ENCODE data around the gene HELZ2.

Gene HELZ2

DNA sequence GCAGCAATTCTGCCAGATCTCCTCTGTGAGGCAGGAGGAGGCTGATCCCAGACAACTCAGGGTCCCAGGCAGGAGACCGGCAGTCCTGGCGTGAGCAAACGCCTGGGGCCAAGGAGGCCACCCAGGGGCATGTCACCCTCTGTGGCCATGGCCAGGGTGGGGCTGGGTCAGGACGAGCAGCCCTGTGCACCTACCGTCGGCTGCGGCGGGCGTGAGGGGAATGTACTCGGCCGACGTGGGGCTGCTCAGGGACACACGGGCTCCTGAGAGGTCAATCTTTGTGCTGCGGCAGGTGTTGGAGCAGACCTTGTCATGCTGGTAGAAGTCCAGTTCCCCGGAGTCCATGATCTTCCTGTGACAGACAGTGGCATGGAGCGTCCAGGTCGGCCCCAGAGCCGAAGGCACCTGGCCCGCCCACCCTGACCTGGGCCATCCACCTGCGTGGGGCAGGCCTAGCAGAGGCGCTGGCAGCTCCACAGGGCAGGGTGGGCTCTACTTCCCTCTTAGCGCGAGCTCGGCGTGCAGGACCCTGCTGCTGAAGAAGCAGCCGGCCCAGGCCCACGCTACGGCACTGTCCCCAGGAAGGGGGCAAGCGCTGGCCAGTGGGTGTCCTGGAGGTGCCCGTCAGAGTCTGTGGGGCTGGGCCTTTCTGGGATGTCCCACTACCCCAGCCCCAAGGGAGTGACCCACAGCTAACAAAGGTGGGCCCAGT, 21.5 kb upstream of the HELZ2 start:
- Histone ChIP-seq H3K4me1 (ENCODE audit: control insufficient read depth in 1 of 2, insufficient read depth in 2 of 2, low read length in 2 of 2) (no peaks in the 10 kb centered on the region), H3K27me3 (ENCODE audit: low read depth, low read length) (no peaks in the 10 kb centered on the region), H3K4me3 (ENCODE audit: low read depth in 1 of 2, low read length in 2 of 2) (no peak overlapping the region), H3K27ac (ENCODE audit: low read length) (no peak overlapping the region), H3K9me3 (ENCODE audit: control insufficient read depth in 1 of 2, low read length in 2 of 2) (no peaks in the 10 kb centered on the region), H3K36me3 (ENCODE audit: control insufficient read depth in 1 of 2, insufficient read depth in 2 of 2, low read length in 2 of 2) (peaks cover 19 to 60% of the 10 kb centered on the region in 2 donors)

DNA sequence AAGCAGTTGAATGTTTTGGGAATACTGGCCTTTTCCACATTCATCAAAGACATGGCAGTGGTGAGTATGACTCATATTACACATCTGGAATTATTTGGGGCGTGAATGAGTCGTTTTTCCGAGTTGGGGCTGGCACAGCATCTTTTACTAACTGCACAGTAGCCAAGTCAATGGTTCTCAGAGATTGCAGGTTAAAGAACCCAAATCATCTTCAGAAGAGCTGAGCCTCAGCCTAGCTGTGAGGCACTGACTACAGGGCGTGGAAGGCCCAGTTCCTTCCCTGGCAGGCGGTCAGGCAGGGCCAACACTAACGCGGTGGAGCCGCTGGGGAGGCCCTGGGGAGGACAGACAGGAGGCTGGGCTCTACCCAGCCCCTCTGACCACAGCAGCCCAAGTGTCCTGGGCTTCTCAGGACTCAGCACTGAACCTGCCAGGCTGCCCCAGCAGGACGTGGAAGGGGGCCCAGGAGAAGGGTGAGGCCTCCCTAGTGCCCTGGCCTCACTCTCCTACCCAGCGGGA, 20.1 kb upstream of the HELZ2 start:
- Histone ChIP-seq H3K36me3 (ENCODE audit: control insufficient read depth in 1 of 2, insufficient read depth in 2 of 2, low read length in 2 of 2) (peaks cover 19 to 66% of the 10 kb centered on the region in 2 donors), H3K9me3 (ENCODE audit: control insufficient read depth in 1 of 2, low read length in 2 of 2) (no peaks in the 10 kb centered on the region), H3K4me3 (ENCODE audit: low read depth in 1 of 2, low read length in 2 of 2) (no peak overlapping the region), H3K27me3 (ENCODE audit: low read depth, low read length) (no peaks in the 10 kb centered on the region), H3K27ac (ENCODE audit: low read length) (no peak overlapping the region), H3K4me1 (ENCODE audit: control insufficient read depth in 1 of 2, insufficient read depth in 2 of 2, low read length in 2 of 2) (no peaks in the 10 kb centered on the region)

DNA sequence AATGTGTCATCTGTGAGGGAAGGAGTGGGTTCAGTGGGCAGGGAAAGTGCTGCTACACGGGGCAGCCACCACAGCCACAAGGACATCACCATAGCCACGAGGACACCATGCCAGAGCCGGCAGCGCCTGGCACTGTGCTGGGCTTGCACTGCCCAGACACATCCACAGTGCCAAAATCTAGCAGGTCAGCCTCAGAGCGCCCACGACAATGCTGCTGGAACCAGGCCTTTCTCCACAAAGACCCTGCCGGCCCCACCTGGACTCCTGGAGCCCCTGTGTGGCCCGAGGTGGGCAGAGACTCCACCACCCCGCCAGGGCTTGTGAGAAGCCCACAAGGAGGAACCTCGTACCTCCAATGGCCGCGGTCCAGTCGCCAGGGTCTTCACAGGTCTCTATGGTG, 18.6 kb upstream of the HELZ2 start:
- Histone ChIP-seq H3K9me3 (ENCODE audit: control insufficient read depth in 1 of 2, low read length in 2 of 2) (no peaks in the 10 kb centered on the region), H3K36me3 (ENCODE audit: control insufficient read depth in 1 of 2, insufficient read depth in 2 of 2, low read length in 2 of 2) (peaks cover 19 to 61% of the 10 kb centered on the region in 2 donors), H3K27ac (ENCODE audit: low read length) (no peak overlapping the region), H3K4me1 (ENCODE audit: control insufficient read depth in 1 of 2, insufficient read depth in 2 of 2, low read length in 2 of 2) (no peaks in the 10 kb centered on the region), H3K27me3 (ENCODE audit: low read depth, low read length) (no peaks in the 10 kb centered on the region), H3K4me3 (ENCODE audit: low read depth in 1 of 2, low read length in 2 of 2) (no peak overlapping the region)

DNA sequence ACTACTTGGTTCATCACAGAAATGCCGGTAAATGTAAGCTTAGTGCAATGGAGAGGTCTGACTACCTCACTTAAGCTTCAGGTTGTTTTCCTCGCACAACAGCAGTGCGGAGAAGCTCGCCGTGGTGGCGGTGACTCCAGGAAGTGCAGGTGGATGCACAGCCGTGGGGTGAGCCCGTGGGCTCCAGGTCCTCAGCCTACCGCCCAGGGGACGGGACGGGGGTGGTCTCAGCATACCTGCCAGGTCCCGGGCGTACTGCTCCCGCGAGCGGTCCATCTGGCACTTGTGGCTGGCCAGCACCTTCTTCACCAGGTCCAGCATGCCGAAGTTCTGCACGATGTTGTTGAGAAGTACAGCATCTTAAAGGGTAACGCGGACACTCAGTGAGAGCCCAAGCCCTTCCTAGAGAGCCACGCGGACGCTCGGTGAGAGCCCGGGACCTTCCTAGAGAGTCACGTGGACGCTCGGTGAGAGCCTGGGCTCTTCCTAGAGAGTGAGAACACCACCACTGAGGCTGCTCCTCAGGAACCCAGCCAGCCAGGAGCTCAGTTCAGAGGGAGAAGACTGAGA, 17.8 kb upstream of the HELZ2 start:
- Histone ChIP-seq H3K9me3 (ENCODE audit: control insufficient read depth in 1 of 2, low read length in 2 of 2) (no peaks in the 10 kb centered on the region), H3K4me3 (ENCODE audit: low read depth in 1 of 2, low read length in 2 of 2) (no peak overlapping the region), H3K27ac (ENCODE audit: low read length) (no peak overlapping the region), H3K27me3 (ENCODE audit: low read depth, low read length) (no peaks in the 10 kb centered on the region), H3K36me3 (ENCODE audit: control insufficient read depth in 1 of 2, insufficient read depth in 2 of 2, low read length in 2 of 2) (peaks cover 15 to 57% of the 10 kb centered on the region in 2 donors), H3K4me1 (ENCODE audit: control insufficient read depth in 1 of 2, insufficient read depth in 2 of 2, low read length in 2 of 2) (no peaks in the 10 kb centered on the region)

DNA sequence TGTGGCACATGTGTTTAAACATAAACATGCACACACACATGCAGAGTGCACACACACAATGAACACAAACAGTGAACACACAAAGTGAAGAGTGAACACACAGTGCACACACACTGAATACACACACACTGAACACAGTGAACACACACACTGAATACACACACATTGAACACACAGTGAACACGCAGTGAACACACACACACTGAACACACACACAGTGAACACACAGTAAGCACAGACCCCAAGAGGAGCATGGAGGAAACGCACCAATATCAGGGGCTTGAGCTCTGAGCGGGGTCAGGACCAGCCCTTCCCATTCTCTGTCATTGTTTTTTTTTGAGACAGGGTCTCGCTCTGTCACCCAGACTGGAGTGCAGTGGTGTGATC, 17.1 kb upstream of the HELZ2 start:
- no peaks in the 10 kb centered on the region for H3K4me1 ChIP-seq (ENCODE audit: control insufficient read depth in 1 of 2, insufficient read depth in 2 of 2, low read length in 2 of 2)
- no peak overlapping the region for H3K27ac ChIP-seq (ENCODE audit: low read length)
- H3K36me3 ChIP-seq (ENCODE audit: control insufficient read depth in 1 of 2, insufficient read depth in 2 of 2, low read length in 2 of 2), result peaks cover 12 to 56% of the 10 kb centered on the region in 2 donors
- H3K4me3 ChIP-seq (ENCODE audit: low read depth in 1 of 2, low read length in 2 of 2), result no peak overlapping the region
- H3K27me3 ChIP-seq (ENCODE audit: low read depth, low read length), result no peaks in the 10 kb centered on the region
- no peaks in the 10 kb centered on the region for H3K9me3 ChIP-seq (ENCODE audit: control insufficient read depth in 1 of 2, low read length in 2 of 2)

DNA sequence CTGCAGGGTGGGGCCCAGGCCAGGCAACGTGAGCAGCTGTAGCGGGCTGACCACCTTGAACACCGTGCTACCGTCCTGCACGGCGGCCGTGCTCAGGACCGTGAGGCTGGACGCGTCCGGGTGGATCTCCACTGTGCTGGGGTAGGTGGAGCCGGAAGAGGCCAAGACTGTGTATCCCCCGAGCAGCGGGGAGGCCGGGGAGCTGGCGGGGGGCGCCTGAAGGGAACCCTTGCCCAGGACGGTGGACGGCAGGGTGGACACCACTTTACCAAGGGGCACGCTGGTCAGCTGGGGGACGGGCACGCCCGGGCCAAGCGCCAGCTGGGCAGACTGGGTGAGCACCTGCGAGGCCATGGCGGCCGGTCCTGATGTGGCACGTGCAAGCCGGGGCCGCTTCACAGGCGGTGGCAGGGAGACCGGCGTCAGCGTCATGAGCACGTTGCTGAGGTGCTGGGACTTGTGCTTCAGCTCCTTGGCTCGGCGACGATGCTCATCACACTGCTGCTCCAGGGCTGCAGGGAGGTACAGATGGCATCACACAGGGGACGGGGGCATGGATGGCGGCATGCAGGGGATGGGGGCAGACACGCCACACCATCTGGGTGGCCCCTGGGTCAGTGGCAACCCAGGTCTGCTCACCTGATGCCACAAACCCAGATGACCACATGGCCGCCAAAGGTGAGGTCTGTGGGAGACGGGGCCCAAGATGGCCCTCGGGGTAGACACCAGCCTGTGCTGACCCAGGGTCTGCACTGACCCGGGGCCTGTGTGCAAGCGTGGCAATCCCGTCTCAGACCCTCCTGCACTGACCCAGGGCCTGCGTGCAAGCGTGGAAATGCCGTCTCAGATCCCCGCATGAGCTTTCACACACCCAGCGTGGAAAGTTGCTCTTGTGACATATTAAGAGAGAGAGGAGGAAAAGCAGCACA, 16.4 kb upstream of the HELZ2 start:
- H3K4me1 ChIP-seq (ENCODE audit: control insufficient read depth in 1 of 2, insufficient read depth in 2 of 2, low read length in 2 of 2), result no peaks in the 10 kb centered on the region
- no peaks in the 10 kb centered on the region for H3K27me3 ChIP-seq (ENCODE audit: low read depth, low read length)
- no peak overlapping the region for H3K27ac ChIP-seq (ENCODE audit: low read length)
- no peak overlapping the region for H3K4me3 ChIP-seq (ENCODE audit: low read depth in 1 of 2, low read length in 2 of 2)
- H3K9me3 ChIP-seq (ENCODE audit: control insufficient read depth in 1 of 2, low read length in 2 of 2), result no peaks in the 10 kb centered on the region
- peaks cover 10 to 50% of the 10 kb centered on the region in 2 donors for H3K36me3 ChIP-seq (ENCODE audit: control insufficient read depth in 1 of 2, insufficient read depth in 2 of 2, low read length in 2 of 2)

DNA sequence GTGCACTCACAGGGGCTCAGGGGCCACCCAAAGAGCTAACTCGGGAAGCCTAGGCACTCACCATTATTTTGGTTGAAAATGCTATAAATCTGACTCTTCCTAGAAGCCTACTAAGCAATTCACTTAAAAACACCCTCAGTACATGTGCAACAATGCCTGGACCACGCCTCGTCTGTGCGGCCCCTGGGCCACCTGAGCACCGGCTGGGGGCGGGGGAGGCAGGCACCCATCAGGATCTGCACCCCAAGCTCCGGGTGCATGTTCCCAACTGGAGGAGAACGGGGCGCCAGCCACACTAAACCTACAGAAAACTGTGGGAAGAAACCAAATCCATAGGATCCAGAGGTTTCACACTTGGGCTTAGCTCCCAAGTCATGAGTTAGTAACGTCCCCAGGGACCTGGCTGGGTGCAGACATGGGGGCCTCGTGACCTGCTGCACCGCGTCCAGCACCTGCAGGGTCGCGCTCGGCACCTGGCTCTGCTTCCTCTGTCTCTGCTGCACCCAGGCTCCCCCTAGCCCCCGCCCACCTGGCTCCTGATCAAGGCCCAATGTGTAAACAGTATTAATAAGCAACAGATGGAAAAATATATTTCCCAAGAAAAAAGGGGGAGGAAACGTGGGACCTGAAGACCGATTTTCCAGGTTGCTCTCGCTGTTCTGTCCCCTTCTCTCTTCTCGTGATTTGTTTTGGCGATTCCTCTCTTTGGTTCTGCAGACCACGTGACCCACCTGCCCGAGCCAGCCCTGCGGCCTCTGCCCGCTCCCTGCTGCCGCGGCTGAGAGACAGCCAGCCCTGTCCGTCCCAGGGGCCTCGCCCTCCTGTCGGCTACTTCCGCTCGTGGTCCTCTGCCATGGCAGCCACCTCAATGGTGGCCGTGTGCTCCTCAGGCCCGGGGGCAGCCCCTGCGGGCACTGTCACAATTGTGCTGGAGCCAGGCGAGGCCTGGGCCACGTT, 15.5 kb upstream of the HELZ2 start:
- Histone ChIP-seq H3K27me3 (ENCODE audit: low read depth, low read length) (no peaks in the 10 kb centered on the region), H3K9me3 (ENCODE audit: control insufficient read depth in 1 of 2, low read length in 2 of 2) (no peaks in the 10 kb centered on the region), H3K36me3 (ENCODE audit: control insufficient read depth in 1 of 2, insufficient read depth in 2 of 2, low read length in 2 of 2) (peaks cover 10 to 47% of the 10 kb centered on the region in 2 donors), H3K4me3 (ENCODE audit: low read depth in 1 of 2, low read length in 2 of 2) (no peak overlapping the region), H3K27ac (ENCODE audit: low read length) (no peak overlapping the region), H3K4me1 (ENCODE audit: control insufficient read depth in 1 of 2, insufficient read depth in 2 of 2, low read length in 2 of 2) (no peaks in the 10 kb centered on the region)

DNA sequence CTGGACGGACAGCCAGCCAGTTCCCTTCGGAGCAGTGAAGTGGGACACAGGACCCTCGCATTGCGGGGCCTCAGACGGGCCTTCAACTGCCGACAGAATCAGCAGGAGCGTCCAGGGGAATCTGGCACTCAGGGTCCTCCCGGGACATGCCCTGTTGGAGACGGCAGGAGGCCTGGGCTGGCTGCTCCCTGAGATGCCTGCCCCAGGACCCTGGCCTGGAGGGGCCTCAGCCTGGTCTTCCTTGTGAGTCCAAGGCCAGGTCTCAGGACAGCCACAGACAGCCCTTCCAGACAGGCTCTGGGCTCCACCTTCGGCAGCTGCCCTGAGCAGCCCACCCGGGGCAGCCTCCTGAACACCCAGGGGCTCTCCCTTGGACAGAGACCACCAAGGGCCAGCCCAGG, 14.6 kb upstream of the HELZ2 start:
- Histone ChIP-seq H3K27ac (ENCODE audit: low read length) (no peak overlapping the region), H3K36me3 (ENCODE audit: control insufficient read depth in 1 of 2, insufficient read depth in 2 of 2, low read length in 2 of 2) (peaks cover 10 to 47% of the 10 kb centered on the region in 2 donors), H3K4me3 (ENCODE audit: low read depth in 1 of 2, low read length in 2 of 2) (no peak overlapping the region), H3K4me1 (ENCODE audit: control insufficient read depth in 1 of 2, insufficient read depth in 2 of 2, low read length in 2 of 2) (no peaks in the 10 kb centered on the region), H3K27me3 (ENCODE audit: low read depth, low read length) (no peaks in the 10 kb centered on the region), H3K9me3 (ENCODE audit: control insufficient read depth in 1 of 2, low read length in 2 of 2) (no peaks in the 10 kb centered on the region)

DNA sequence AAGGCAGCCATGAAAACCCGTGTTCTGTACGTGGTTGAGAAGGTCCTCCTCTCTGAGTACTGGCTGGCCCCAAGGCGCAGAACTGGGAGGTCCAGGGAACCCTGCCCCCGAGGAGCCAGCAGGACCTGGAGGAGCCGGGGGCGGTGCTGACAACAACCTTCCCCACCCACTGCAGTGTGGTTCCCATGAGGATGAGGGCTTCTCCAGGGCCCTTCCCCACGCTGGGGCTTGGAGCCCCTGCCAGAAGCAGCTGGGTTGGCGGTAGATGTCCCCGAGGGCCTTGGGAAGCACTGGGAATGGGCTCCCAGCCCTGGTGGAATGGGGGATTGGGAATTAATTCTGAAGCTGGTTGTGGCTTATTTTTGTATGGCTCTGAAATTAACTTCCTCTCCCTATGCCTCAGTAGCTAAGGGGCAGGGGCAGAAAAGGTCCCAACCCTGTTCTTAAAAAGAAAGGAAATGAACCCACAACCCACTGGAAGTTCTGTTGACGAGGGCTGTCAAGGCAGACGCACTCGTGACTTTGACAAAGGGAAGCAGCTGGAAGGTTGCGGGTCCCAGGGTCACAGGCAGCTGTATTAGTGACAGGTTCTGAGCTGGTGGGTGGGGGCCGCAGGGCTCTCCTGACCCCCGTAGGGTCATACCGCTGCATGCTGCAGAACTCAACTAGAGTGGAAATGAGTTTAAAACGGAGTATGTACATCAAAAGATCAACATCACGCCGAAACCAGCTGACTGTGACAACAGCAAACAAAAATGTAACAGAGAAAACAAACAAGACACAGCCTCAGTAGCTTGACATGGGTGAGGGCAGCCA, 13.9 kb upstream of the HELZ2 start:
- Histone ChIP-seq H3K4me1 (ENCODE audit: control insufficient read depth in 1 of 2, insufficient read depth in 2 of 2, low read length in 2 of 2) (no peaks in the 10 kb centered on the region), H3K36me3 (ENCODE audit: control insufficient read depth in 1 of 2, insufficient read depth in 2 of 2, low read length in 2 of 2) (peaks cover 4 to 45% of the 10 kb centered on the region in 2 donors), H3K9me3 (ENCODE audit: control insufficient read depth in 1 of 2, low read length in 2 of 2) (no peaks in the 10 kb centered on the region), H3K4me3 (ENCODE audit: low read depth in 1 of 2, low read length in 2 of 2) (no peak overlapping the region), H3K27ac (ENCODE audit: low read length) (no peak overlapping the region), H3K27me3 (ENCODE audit: low read depth, low read length) (no peaks in the 10 kb centered on the region)

DNA sequence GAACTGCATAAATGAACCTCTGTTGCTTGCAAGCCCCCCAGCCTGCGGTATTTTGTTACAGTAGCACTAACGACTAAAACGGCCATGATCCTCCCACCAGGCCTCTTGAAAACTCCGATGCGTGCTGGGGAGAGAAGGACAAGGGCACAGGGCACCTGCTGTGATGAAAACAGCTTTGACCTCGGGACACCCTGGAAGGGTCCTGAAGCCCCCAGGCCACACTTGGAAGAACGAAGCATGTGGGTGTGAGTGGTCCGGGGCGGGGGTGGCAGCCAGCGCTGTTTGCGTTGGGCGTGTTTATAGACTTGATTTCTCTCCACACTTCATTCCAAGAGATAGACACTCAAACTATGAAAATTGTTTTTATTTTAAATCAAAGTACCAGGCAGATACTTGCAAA, 13.2 kb upstream of the HELZ2 start:
- Histone ChIP-seq H3K27ac (ENCODE audit: low read length) (no peak overlapping the region), H3K36me3 (ENCODE audit: control insufficient read depth in 1 of 2, insufficient read depth in 2 of 2, low read length in 2 of 2) (peaks cover 0 to 38% of the 10 kb centered on the region in 2 donors), H3K4me1 (ENCODE audit: control insufficient read depth in 1 of 2, insufficient read depth in 2 of 2, low read length in 2 of 2) (no peaks in the 10 kb centered on the region), H3K4me3 (ENCODE audit: low read depth in 1 of 2, low read length in 2 of 2) (no peak overlapping the region), H3K9me3 (ENCODE audit: control insufficient read depth in 1 of 2, low read length in 2 of 2) (no peaks in the 10 kb centered on the region), H3K27me3 (ENCODE audit: low read depth, low read length) (no peaks in the 10 kb centered on the region)

All from muscle layer of duodenum (tissue), 2 donors.